ENCODE measurements around the gene VPREB3. TPM values are rescaled to one million over a fixed set of nuclear protein-coding genes. Genes with fewer than 3 reads are reported as not detected.

VPREB3 gene
- total and polyA plus RNA-seq, 2 donors (not counting 1 experiment from before 2014, with no cell fraction given) = not detected

DNA sequence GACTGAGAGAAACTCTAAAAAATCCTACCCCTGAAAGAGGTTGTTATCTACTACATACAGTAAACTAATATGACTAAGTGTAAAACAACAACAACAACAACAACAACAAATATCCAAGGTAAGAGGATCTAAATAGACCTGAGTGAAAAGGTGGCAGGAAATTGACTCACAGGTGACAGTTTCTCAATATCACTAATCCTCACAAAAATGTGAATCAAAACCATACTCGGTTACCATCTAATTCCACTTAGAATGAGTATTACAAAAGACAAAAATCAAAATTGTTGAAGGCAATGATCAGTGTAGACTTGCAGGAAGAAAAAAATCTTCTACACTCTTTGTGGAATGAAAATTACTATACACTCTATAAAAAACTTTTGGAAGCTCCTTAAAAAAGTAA is 46.0 kb downstream of the VPREB3 start:
- Histone ChIP-seq H3K79me2 (ENCODE audit: control insufficient read depth, insufficient read depth, low read length) (no peaks in the 10 kb centered on the region), H2AFZ (ENCODE audit: low read length) (no peak overlapping the region), H3K9me3 (ENCODE audit: control insufficient read depth, insufficient read depth, low read depth, low read length) (no peaks in the 10 kb centered on the region), H3K27ac (ENCODE audit: insufficient read depth, low read length) (no peak overlapping the region), H3K36me3 (ENCODE audit: control insufficient read depth, insufficient read depth, low read length) (peaks cover 3% of the 10 kb centered on the region), H3K27me3 (ENCODE audit: control insufficient read depth, insufficient read depth, low read length) (no peaks in the 10 kb centered on the region), H3K4me3 (replicated peaks in 1 of 4; ENCODE audit: control extremely low read depth in 1 of 4, insufficient read depth in 1 of 4, low read depth in 3 of 4, low read length in 4 of 4) (no peak overlapping the region), H4K20me1 (ENCODE audit: control insufficient read depth, extremely low read depth, insufficient read depth, low read length) (no peaks in the 10 kb centered on the region), H3K9ac (ENCODE audit: insufficient read depth, low read length) (no peak overlapping the region), H3K4me2 (ENCODE audit: extremely low read depth, insufficient read depth, low read length) (no peak overlapping the region), H3K4me1 (ENCODE audit: control insufficient read depth, extremely low read depth, insufficient read depth, low read length) (no peaks in the 10 kb centered on the region)
- DNase-seq (ENCODE audit: low read depth in 2 of 2) = no peak
- TF ChIP-seq EZH2 (IDR thresholded peaks at IDR 0.05; ENCODE audit: low read length, missing control alignments) (no peak), CTCF (conservative IDR thresholded peaks at IDR 0.05 in 1 of 2, IDR thresholded peaks at IDR 0.05 in 1 of 2; ENCODE audit: low read depth in 1 of 2, low read length in 2 of 2) (no peak)

DNA sequence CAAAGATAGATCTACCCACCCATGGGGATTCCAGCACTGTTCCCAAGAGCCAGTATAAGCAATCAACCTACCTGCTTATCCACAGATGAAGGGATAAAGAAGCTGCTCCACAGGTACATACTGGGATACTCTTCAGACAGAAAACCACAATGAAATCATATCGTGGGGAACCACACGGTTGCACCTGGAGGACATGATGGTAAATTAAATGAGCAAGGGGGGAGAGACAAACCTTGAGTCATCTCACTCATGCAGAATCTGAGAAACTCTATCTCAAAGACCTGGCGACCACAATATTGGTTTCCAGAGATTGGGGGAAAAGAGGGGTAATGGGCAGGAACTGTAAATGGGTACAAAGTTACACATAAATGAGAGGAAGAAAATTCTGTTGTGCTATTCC is 48.9 kb downstream of the VPREB3 start:
- H3K9me3 ChIP-seq (ENCODE audit: control insufficient read depth, insufficient read depth, low read depth, low read length) = no peaks in the 10 kb centered on the region
- no peak overlapping the region for H3K27ac ChIP-seq (ENCODE audit: insufficient read depth, low read length)
- DNase-seq (ENCODE audit: low read depth in 2 of 2) = no peak
- no peaks in the 10 kb centered on the region for H3K27me3 ChIP-seq (ENCODE audit: control insufficient read depth, insufficient read depth, low read length)
- no peak overlapping the region for H3K9ac ChIP-seq (ENCODE audit: insufficient read depth, low read length)
- no peaks in the 10 kb centered on the region for H3K79me2 ChIP-seq (ENCODE audit: control insufficient read depth, insufficient read depth, low read length)
- no peaks in the 10 kb centered on the region for H3K4me1 ChIP-seq (ENCODE audit: control insufficient read depth, extremely low read depth, insufficient read depth, low read length)
- H3K4me3 ChIP-seq (replicated peaks in 1 of 4; ENCODE audit: control extremely low read depth in 1 of 4, insufficient read depth in 1 of 4, low read depth in 3 of 4, low read length in 4 of 4) = no peak overlapping the region
- H4K20me1 ChIP-seq (ENCODE audit: control insufficient read depth, extremely low read depth, insufficient read depth, low read length) = no peaks in the 10 kb centered on the region
- TF ChIP-seq CTCF (conservative IDR thresholded peaks at IDR 0.05 in 1 of 2, IDR thresholded peaks at IDR 0.05 in 1 of 2; ENCODE audit: low read depth in 1 of 2, low read length in 2 of 2) (no peak), EZH2 (IDR thresholded peaks at IDR 0.05; ENCODE audit: low read length, missing control alignments) (no peak)
- no peak overlapping the region for H3K4me2 ChIP-seq (ENCODE audit: extremely low read depth, insufficient read depth, low read length)
- H2AFZ ChIP-seq (ENCODE audit: low read length) = no peak overlapping the region
- H3K36me3 ChIP-seq (ENCODE audit: control insufficient read depth, insufficient read depth, low read length) = peaks cover 3% of the 10 kb centered on the region

DNA sequence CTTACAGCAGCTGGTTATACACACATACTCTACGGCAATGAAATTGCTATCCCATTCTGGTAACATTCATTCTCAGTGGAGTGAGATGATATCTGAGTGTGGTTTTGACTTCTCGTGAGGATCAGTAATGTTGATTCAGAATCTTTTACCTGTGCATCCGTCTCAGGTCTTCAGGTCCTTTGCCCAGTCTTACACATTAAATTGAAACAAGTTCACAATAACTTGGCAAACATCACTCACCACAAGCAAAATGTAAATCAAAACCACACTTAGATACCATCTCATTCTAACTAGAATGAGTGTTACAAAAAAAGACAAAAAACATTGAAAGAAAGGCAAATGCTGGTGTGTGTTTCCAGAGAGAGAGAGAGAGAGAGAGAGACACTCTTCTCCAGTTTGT is 49.4 kb downstream of the VPREB3 start:
- Histone ChIP-seq H2AFZ (ENCODE audit: low read length) (no peak overlapping the region), H3K4me3 (replicated peaks in 1 of 4; ENCODE audit: control extremely low read depth in 1 of 4, insufficient read depth in 1 of 4, low read depth in 3 of 4, low read length in 4 of 4) (no peak overlapping the region), H3K9me3 (ENCODE audit: control insufficient read depth, insufficient read depth, low read depth, low read length) (no peaks in the 10 kb centered on the region), H4K20me1 (ENCODE audit: control insufficient read depth, extremely low read depth, insufficient read depth, low read length) (no peaks in the 10 kb centered on the region), H3K36me3 (ENCODE audit: control insufficient read depth, insufficient read depth, low read length) (peaks cover 3% of the 10 kb centered on the region), H3K27ac (ENCODE audit: insufficient read depth, low read length) (no peak overlapping the region), H3K9ac (ENCODE audit: insufficient read depth, low read length) (no peak overlapping the region), H3K27me3 (ENCODE audit: control insufficient read depth, insufficient read depth, low read length) (no peaks in the 10 kb centered on the region), H3K4me1 (ENCODE audit: control insufficient read depth, extremely low read depth, insufficient read depth, low read length) (no peaks in the 10 kb centered on the region), H3K4me2 (ENCODE audit: extremely low read depth, insufficient read depth, low read length) (no peak overlapping the region), H3K79me2 (ENCODE audit: control insufficient read depth, insufficient read depth, low read length) (no peaks in the 10 kb centered on the region)
- DNase-seq (ENCODE audit: low read depth in 2 of 2) = no peak
- TF ChIP-seq CTCF (conservative IDR thresholded peaks at IDR 0.05 in 1 of 2, IDR thresholded peaks at IDR 0.05 in 1 of 2; ENCODE audit: low read depth in 1 of 2, low read length in 2 of 2) (no peak), EZH2 (IDR thresholded peaks at IDR 0.05; ENCODE audit: low read length, missing control alignments) (no peak)
